GM21360 (cell line): ENCODE measurements around the gene PPP1R15B.

Experiments
- ATAC-seq: cut with Tn5 transposase; IDR thresholded peaks from one replicate; pipeline ENCODE4 v1.9.1; 2021; ENCODE audit warnings: mild to moderate bottlenecking, moderate library complexity; ENCODE audit not compliant: unreplicated experiment

The PPP1R15B gene

GRCh38 chr1:204368996-204369726, 42.5 kb downstream of the PPP1R15B start:
- ATAC-seq = no peak

- ATAC-seq = no peak
These were observed 43.7 kb downstream of the PPP1R15B start for GRCh38 chr1:204367956-204368355.

GRCh38 chr1:204367193-204367858, 44.3 kb downstream of the PPP1R15B start:
- no peak for ATAC-seq

- no peak for ATAC-seq
These were observed 44.9 kb downstream of the PPP1R15B start for GRCh38 chr1:204366759-204367158.

GRCh38 chr1:204363335-204364114, 48.1 kb downstream of the PPP1R15B start:
- no peak for ATAC-seq

- ATAC-seq = no peak
These were observed 48.7 kb downstream of the PPP1R15B start for GRCh38 chr1:204362984-204363334.

GRCh38 chr1:204361781-204362180, 49.8 kb downstream of the PPP1R15B start:
- no peak for ATAC-seq

GRCh38 chr1:204361341-204361771, 50.3 kb downstream of the PPP1R15B start:
- ATAC-seq = no peak

GRCh38 chr1:204360314-204360713, 51.3 kb downstream of the PPP1R15B start:
- no peak for ATAC-seq

GRCh38 chr1:204359474-204360255, 52.0 kb downstream of the PPP1R15B start, which contains the start of gene PLEKHA6:
Gene PLEKHA6 (minus strand): TSS chr1:204359929. CDS start chr1:204273727, 86,202 bp downstream.
- no peak for ATAC-seq

- no peak for ATAC-seq
These were observed 52.5 kb downstream of the PPP1R15B start for GRCh38 chr1:204359131-204359473.

GRCh38 chr1:204358605-204359004, 53.0 kb downstream of the PPP1R15B start:
- no peak for ATAC-seq

- no peak for ATAC-seq
These were observed 53.8 kb downstream of the PPP1R15B start for GRCh38 chr1:204357551-204358490.

- no peak for ATAC-seq
These were observed 54.6 kb downstream of the PPP1R15B start for GRCh38 chr1:204356997-204357396.

- no peak for ATAC-seq
These were observed 55.7 kb downstream of the PPP1R15B start for GRCh38 chr1:204355913-204356312.

- no peak for ATAC-seq
These were observed 57.0 kb downstream of the PPP1R15B start for GRCh38 chr1:204354579-204354978.
